Measurements from ENCODE around the gene CERT1. TPM values are rescaled to one million over a fixed set of nuclear protein-coding genes. Genes with fewer than 3 reads are reported as not detected.
A peak's percentile ranks its signal among the peaks of the same experiment; 100 is the strongest.
"Not testable (repeated sequence)": the region's sequence is repeated elsewhere in the genome, so short reads cannot be mapped to it uniquely, and the experiment has no call there.

CERT1 gene, protein sequence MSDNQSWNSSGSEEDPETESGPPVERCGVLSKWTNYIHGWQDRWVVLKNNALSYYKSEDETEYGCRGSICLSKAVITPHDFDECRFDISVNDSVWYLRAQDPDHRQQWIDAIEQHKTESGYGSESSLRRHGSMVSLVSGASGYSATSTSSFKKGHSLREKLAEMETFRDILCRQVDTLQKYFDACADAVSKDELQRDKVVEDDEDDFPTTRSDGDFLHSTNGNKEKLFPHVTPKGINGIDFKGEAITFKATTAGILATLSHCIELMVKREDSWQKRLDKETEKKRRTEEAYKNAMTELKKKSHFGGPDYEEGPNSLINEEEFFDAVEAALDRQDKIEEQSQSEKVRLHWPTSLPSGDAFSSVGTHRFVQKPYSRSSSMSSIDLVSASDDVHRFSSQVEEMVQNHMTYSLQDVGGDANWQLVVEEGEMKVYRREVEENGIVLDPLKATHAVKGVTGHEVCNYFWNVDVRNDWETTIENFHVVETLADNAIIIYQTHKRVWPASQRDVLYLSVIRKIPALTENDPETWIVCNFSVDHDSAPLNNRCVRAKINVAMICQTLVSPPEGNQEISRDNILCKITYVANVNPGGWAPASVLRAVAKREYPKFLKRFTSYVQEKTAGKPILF
- 10 to 100 TPM; 18.6 to 40.2 (median 37.9) TPM for total RNA-seq
- polyA plus RNA-seq, result 10 to 100 TPM; 14.1 to 20.3 (median 14.4) TPM

DNA sequence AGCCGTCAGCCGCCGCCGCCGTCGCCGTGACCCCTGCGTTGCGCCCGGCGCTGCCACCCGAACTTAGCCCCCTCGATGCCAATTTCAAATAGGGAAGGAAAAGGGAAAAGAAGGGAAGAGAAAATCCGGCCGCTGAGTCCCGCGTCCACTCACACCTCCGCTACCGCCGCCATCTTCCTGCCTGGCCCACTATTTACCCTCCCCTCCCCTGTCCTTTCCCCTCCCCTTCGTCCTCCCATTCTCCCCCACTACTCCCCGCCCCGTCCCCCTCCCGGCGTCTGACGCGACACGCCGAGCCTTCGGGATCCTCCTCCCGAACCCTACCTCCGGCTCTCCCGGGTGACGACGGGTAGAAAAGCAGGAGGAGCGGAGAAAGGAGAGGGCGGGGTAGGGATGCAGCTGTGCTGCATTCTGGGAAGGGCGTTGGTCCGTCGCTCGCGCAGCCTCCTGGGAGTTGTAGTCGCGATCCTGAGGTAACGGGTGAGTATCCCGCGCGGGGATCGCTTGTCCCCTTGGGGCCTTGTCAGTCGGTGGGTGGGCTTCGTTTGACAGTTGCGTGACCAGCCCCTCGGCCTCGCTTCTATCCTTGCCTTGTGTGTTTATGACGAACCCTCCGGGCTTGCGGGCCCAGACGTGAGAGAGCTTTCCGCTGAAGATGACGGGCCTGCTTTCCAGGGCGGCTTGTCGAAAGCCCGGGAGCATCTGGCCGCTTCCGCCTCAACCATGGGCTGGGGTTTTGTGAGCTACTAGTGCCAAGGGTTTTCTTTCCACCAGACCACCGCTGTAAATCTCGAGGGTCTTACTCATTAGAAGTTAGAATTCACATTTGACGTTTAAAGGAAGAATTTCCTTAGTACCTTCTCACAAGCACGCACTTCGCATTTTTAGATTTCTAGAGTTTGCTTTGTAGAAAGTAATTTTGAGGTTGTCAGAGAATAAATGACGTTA lies at the start of gene CERT1, which contains the start of gene POLK:
CERT1 (minus strand) TSS at position 195 of the 948 bp plus-strand sequence. CDS start 422 bp downstream, outside the sequence.
POLK (plus strand) TSS at position 457 of the 948 bp plus-strand sequence.
- 1% methylated on average over 71 of the region's 71 CpGs for WGBS, 2 donors
- H3K4me3 ChIP-seq, result peak within 1 kb of the TSS; percentile 82 to 91 (median 90)
- DNase-seq, result peak; percentile 99
- H3K36me3 ChIP-seq, result no peaks in the 10 kb centered on the region
- H3K9me3 ChIP-seq, result no peaks in the 10 kb centered on the region
- intact Hi-C loops (cut with DNase I), result loop anchor here (2.0 to 5.0 kb wide), 5 partner anchors 56 to 274 kb away; partner anchors contain the start of genes ANKRD31, HMGCR and POC5
- H3K27ac ChIP-seq, result peak within 1 kb of the TSS; percentile 89 to 95 (median 92)
- peaks cover 0 to 50% (median 36%) of the 10 kb centered on the region in 4 donors for H3K4me1 ChIP-seq
- TF ChIP-seq, protein P1, sequence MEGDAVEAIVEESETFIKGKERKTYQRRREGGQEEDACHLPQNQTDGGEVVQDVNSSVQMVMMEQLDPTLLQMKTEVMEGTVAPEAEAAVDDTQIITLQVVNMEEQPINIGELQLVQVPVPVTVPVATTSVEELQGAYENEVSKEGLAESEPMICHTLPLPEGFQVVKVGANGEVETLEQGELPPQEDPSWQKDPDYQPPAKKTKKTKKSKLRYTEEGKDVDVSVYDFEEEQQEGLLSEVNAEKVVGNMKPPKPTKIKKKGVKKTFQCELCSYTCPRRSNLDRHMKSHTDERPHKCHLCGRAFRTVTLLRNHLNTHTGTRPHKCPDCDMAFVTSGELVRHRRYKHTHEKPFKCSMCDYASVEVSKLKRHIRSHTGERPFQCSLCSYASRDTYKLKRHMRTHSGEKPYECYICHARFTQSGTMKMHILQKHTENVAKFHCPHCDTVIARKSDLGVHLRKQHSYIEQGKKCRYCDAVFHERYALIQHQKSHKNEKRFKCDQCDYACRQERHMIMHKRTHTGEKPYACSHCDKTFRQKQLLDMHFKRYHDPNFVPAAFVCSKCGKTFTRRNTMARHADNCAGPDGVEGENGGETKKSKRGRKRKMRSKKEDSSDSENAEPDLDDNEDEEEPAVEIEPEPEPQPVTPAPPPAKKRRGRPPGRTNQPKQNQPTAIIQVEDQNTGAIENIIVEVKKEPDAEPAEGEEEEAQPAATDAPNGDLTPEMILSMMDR (IDR thresholded peaks at IDR 0.05), result no peak
- peak in 1 of 4 donors; percentile 34 for TF ChIP-seq EP300 (IDR thresholded peaks at IDR 0.05)
- TF ChIP-seq POLR2AphosphoS5 (IDR thresholded peaks at IDR 0.05), result peak; percentile 74 to 90 (median 90)
- TF ChIP-seq POLR2A (IDR thresholded peaks at IDR 0.05), result peak; percentile 56 to 58
- H3K27me3 ChIP-seq, result no peaks in the 10 kb centered on the region

DNA sequence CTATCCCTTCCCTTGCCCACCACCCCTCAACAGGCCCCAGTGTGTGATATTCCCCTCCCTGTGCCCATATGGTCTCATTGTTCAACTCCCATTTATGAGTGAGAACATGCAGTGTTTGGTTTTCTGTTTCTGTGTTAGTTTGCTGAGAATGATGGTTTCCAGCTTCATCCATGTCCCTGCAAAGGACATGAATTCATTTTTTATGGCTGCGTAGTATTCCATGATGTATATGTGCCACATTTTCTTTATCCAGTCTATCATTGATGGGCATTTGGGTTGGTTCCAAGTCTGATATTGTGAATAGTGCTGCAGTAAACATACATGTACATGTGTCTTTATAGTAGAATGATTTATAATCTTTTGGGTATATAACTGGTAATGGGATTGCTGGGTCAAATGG lies 49.2 kb upstream of the CERT1 start:
- H3K36me3 ChIP-seq, result peaks cover 0 to 11% (median 2%) of the 10 kb centered on the region in 4 donors
- H3K27ac ChIP-seq; intact Hi-C loops (cut with DNase I); H3K4me3 ChIP-seq; H3K27me3 ChIP-seq; H3K9me3 ChIP-seq; H3K4me1 ChIP-seq; DNase-seq: not testable (repeated sequence)
- 97 to 100% methylated on average over 1 of the region's 1 CpG for WGBS, 2 donors

DNA sequence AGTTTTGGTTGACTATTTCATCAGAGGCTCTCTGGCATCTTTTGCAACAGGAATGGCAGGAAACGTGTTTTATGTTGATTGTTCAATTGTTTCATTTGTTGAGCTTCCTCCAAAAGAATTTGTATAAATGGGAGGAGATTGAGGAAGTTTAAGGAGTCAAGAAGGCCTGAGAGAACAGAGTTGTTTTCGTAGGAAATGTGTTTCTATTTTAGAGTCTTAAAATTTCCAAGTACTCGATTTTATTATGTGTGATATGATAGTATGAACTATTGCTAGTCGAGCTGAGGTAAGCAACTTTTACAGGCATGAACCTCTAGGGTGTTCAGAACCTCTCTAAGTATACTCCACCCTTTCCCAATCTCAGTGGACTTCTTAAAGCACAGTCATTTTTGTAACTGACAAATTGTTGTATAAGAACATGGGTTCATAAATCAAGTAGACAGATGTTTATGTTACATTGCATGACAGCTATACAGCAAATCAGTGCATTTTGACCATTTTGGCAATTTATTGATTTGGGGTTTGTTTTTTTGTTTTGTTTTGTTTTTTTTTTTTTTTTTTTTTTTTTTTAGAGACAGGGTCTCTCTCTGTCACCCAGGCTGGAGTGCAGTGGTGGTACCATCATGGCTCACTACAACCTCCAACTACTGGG lies 47.7 kb upstream of the CERT1 start:
- Histone ChIP-seq H3K27ac (peak overlapping the region in 2 of 4 donors; percentile 6 to 10), H3K4me3 (no peak overlapping the region), H3K36me3 (peaks cover 0 to 18% (median 2%) of the 10 kb centered on the region in 4 donors), H3K9me3 (no peaks in the 10 kb centered on the region), H3K4me1 (no peaks in the 10 kb centered on the region), H3K27me3 (no peaks in the 10 kb centered on the region)
- WGBS, 2 donors, result 48 to 63% methylated on average over 4 of the region's 4 CpGs
- intact Hi-C loops (cut with DNase I), result no loop called here
- TF ChIP-seq, protein P1 (IDR thresholded peaks at IDR 0.05), result no peak
- peak in 1 of 4 donors; percentile 24 for TF ChIP-seq POLR2AphosphoS5 (IDR thresholded peaks at IDR 0.05)
- no peak for DNase-seq

DNA sequence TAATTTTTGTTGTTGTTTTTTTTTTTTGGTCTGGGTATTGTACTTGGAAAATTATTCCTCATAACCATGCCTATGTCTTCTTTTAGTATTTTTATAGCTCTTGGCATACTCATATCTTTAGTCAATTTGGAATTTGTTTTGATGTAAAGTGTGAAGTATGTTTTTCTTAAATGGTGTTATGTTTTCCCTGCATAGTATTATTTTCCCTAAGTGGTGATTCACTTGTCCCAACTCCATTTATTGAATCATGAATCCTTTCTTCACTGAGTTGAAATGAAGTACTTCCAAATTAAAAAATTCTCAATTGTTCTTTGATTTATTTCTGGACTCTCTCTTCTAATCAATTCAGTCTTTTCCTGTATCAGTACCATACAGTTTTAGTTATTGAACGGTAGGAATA lies 46.8 kb upstream of the CERT1 start:
- intact Hi-C loops (cut with DNase I), result no loop called here
- H3K36me3 ChIP-seq, result peaks cover 0 to 27% (median 5%) of the 10 kb centered on the region in 4 donors
- DNase-seq, result no peak
- no peak overlapping the region for H3K27ac ChIP-seq
- no peak overlapping the region for H3K4me3 ChIP-seq
- TF ChIP-seq POLR2A (IDR thresholded peaks at IDR 0.05) (no peak), EP300 (IDR thresholded peaks at IDR 0.05) (no peak), POLR2AphosphoS5 (IDR thresholded peaks at IDR 0.05) (no peak)
- TF ChIP-seq, protein P1 (IDR thresholded peaks at IDR 0.05), result no peak
- no peaks in the 10 kb centered on the region for H3K9me3 ChIP-seq
- 93 to 97% methylated on average over 1 of the region's 1 CpG for WGBS, 2 donors
- no peaks in the 10 kb centered on the region for H3K27me3 ChIP-seq
- H3K4me1 ChIP-seq, result no peaks in the 10 kb centered on the region
